NCI-H2196 (cell line): Measurements from ENCODE around the gene COG6.

Source experiments
- DNase-seq: peaks from one replicate; lab custom pipeline; 2025; ENCODE audit not compliant: unreplicated experiment; lab: John Stamatoyannopoulos, UW

COG6 gene

GRCh38 chr13:39655569-39656324, at the start of gene COG6:
TSS of gene COG6 (plus strand) at chr13:39655662. CDS start at chr13:39655727, 65 bp downstream.
- DNase-seq, result peak; percentile 69

GRCh38 chr13:39605677-39606320, 49.7 kb upstream of the COG6 start:
- no peak for DNase-seq

GRCh38 chr13:39607876-39608275, 47.6 kb upstream of the COG6 start:
- DNase-seq, result no peak

- peak; percentile 50 for DNase-seq
Observed at GRCh38 chr13:39612023-39612637, 43.3 kb upstream of the COG6 start.

GRCh38 chr13:39616087-39616694, 39.3 kb upstream of the COG6 start:
- peak; percentile 32 for DNase-seq

GRCh38 chr13:39618561-39618960, 36.9 kb upstream of the COG6 start:
- DNase-seq, result no peak

GRCh38 chr13:39623466-39623865, 32.0 kb upstream of the COG6 start:
- DNase-seq, result no peak

- DNase-seq, result no peak
Observed at GRCh38 chr13:39631307-39631706, 24.2 kb upstream of the COG6 start.

- no peak for DNase-seq
Observed at GRCh38 chr13:39632994-39633393, 22.5 kb upstream of the COG6 start.

GRCh38 chr13:39635564-39635963, 19.9 kb upstream of the COG6 start:
- no peak for DNase-seq

- DNase-seq, result no peak
Observed at GRCh38 chr13:39637890-39638289, 17.6 kb upstream of the COG6 start.

- DNase-seq, result no peak
Observed at GRCh38 chr13:39641645-39642044, 13.8 kb upstream of the COG6 start.

- no peak for DNase-seq
Observed at GRCh38 chr13:39646122-39646521, 9.3 kb upstream of the COG6 start.

- no peak for DNase-seq
Observed at GRCh38 chr13:39655041-39655568, 357 bp upstream of the COG6 start.

- DNase-seq, result no peak
Observed at GRCh38 chr13:39656325-39656677, 839 bp downstream of the COG6 start.

GRCh38 chr13:39663508-39663907, 8.0 kb downstream of the COG6 start:
- no peak for DNase-seq

- no peak for DNase-seq
Observed at GRCh38 chr13:39663958-39664357, 8.5 kb downstream of the COG6 start.

GRCh38 chr13:39665763-39666162, 10.3 kb downstream of the COG6 start:
- no peak for DNase-seq

GRCh38 chr13:39670445-39670844, 15.0 kb downstream of the COG6 start:
- DNase-seq, result no peak

GRCh38 chr13:39672378-39673132, 17.1 kb downstream of the COG6 start:
- no peak for DNase-seq

GRCh38 chr13:39675904-39676303, 20.4 kb downstream of the COG6 start:
- no peak for DNase-seq
